GM19452 (cell line): Measurements from ENCODE around the gene NR1H4.
"Not testable (repeated sequence)": the region's sequence is repeated elsewhere in the genome, so short reads cannot be mapped to it uniquely, and the experiment has no call there.

ENCODE experiments used
- ATAC-seq: cut with Tn5 transposase; IDR thresholded peaks from one replicate; pipeline ENCODE4 v1.9.1; 2021; ENCODE audit not compliant: unreplicated experiment

NR1H4 gene

DNA sequence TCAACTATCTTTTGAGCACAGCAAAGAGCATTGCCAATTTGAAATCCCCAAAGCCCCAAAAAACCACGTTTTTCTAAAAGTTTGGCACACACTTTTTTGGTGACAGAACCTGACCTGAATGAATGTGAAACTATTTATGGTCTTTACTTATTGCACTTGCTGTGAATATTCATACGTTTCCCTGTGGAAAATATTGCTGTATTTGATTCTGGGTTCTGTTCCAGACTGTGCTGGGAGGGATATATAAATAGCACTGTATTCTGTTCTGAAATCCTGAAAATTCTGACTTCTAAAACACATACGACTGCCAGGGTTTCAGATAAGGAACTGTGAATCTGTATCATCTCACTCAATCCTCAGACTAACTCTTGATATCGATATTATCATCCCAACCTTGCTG lies 35.1 kb downstream of the NR1H4 start:
- no peak for ATAC-seq

- no peak for ATAC-seq
Measured at GRCh38 chr12:100512692-100513091, 39.0 kb downstream of the NR1H4 start.

DNA sequence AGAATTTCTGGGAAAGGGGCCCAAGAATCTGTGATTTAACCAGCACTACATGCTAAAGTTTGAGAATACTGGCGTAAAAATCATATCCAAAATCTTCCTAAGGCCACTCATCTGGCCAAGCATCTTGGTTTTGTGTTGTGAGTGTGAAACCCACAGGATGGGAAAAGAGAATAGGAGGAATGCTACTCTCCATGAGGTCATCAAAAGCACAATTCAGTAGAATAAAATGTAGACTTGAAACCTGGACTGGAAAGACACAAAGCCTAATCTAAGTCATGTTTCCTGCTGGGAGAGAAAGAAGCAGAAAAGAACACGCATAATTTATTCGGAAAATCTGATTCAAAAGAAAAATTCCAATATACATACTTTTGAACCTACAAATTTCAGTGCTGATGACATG lies 42.3 kb downstream of the NR1H4 start:
- ATAC-seq: no peak

DNA sequence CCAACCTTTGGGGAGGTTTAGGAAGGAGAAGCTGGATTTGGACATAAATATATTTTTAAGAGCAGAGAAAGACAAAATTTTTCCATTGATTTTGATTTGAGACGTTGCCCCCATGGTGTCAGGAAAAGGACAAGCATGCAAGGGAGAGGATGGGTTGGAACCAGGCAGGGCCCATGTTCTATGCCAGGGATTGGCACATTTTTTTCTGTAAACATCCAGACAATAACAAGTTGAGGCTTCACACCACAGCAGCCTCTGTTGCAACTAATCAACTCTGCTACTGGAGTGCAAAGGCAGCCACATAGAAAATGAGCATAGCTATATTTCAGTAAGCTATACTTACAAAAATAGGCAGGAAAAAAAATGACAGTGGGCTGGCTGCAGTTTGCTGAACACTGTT lies 44.7 kb downstream of the NR1H4 start:
- no peak for ATAC-seq

DNA sequence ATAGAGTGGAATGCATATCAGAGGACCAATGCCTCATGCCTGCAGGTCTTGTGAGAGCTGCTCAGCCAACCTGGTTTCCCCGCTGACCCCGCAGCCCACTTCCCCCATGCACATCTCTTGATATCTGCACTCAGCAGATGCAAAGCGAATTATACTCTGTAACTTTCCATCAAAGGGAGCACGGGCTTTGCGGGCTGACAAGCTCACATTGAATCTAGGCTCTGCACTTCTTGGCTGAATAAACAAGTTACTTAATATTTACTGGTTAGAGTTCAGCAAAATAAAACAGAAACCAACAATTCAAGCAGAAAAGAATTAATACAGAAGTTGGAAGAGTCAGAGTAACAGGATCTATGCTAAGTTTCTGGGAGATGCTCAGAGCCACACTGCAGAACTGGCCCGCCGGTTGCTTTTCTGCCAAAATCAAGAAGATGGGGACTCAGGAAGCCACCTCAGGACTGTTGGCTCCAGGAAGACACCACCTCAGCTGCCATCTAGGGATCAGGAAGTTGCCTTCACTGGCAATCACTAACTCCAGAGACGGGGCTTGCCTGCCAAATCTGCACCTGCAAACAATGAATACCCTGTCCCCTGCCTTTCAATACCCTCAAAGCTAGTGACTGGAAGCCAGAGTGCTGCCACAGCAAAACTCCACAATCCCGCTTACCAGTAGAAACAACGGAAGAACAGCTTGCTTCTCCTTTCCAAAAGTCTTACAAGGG lies 46.5 kb downstream of the NR1H4 start:
- ATAC-seq: no peak

- ATAC-seq: no peak
Measured at GRCh38 chr12:100521958-100522357, 48.3 kb downstream of the NR1H4 start.

DNA sequence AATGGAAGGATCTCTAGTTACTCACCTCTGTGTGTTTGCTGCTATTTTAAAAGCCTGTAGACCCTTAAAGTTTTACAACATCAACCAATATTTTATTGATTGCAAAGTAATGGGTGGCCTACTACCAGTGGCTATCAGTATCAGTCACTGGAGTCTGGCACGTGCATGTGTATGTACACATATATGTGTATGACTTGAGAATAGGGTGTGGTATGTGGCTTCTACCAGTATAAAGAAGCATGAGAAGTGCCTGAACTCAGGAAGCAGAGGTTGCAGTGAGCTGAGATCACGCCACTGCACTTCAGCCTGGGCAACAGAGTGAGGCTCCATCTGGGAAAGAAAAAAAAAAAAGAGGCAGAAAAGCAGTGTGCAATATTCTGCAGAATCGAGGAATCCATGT lies 54.4 kb downstream of the NR1H4 start:
- no peak for ATAC-seq

DNA sequence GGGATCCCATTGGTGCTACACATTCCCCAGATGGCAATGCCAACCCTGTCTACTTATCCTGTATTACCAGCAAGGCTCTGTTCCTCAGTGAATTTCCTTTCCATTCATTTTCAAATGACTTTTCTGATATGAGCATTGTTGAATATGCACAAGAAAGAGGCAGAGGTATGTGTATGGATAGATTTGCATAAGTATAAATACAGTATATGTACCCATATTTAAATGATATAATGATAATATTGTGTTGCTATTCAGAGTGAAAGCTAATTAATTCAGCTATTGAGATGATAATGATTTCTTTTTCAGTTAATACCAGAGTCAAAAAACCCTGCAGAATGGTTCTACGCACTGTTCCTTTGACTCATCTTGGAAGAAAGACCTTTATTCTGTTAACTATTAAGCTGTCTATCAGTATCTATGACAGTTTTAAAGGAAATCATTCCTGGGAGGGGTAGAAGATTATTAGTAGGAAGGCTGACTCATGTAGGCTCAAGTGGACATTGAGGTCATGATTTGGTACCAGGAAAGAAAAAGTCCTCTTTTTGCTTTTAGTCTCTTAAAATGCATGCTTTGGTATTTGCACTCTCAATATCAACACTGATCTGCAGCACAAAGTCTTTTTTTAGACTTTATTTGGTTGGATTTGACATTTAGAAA lies 54.9 kb downstream of the NR1H4 start:
- ATAC-seq: no peak

- ATAC-seq: no peak
Measured at GRCh38 chr12:100529756-100530350, 56.2 kb downstream of the NR1H4 start.

- ATAC-seq: no peak
Measured at GRCh38 chr12:100533376-100533775, 59.7 kb downstream of the NR1H4 start.

- ATAC-seq: no peak
Measured at GRCh38 chr12:100534625-100535227, 61.1 kb downstream of the NR1H4 start.

DNA sequence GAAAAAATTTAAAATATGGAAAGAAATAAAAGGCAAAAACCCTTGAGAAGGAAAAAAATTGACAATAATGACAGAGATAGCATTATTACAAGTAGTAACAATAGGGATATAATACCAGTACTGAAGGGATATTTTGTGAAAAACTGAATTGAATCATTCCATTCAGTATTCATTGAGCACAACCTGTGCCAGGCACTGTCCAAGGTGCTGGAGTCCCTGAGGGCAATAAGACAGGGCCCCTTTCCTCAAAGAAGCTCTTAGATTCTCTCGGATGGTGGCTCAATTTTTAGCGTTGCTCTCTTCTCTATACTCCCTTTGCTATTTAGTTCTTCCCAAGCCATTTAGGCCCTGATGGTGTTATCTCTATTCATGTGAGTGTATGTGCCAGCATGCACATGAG lies 65.5 kb downstream of the NR1H4 start:
- ATAC-seq: no peak

DNA sequence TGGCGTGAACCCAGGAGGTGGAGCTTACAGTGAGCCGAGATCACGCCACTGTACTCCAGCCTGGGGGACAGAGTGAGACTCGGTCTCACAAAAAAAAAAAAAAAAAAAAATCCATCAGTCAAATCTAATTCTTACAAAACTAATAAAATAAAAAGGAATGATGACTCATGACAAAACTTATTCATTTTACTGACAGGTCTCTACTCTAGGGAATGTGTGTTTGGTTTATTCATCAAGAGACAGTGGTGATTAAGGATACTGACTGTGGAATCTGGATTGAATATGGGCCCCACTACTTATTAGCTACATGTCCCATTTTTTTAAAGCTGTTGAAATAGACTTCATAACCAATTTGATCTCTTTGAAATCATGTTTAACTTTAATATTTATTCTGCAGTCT lies 70.5 kb downstream of the NR1H4 start:
- no peak for ATAC-seq

DNA sequence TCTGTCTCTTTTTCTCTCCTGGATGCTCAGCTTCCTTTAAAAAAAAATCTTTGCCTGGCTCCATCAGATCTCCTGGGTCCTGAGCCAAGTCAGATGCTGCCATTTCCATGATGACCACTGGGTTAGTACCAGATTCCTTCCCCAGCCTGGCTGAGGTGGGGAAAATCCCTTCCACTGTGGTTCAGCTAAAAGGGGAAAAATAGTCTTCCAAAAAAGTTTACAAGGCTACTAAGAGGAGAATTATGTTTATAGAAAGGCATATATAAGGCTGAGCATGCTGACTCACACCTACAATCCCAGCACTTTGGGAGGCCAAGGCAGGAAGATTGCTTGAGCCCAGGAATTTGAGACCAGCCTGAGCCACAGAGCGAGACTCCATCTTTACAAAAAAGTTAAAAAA lies 71.4 kb downstream of the NR1H4 start:
- no peak for ATAC-seq

GRCh38 chr12:100553936-100554335 lies 80.3 kb downstream of the NR1H4 start:
- ATAC-seq: no peak

DNA sequence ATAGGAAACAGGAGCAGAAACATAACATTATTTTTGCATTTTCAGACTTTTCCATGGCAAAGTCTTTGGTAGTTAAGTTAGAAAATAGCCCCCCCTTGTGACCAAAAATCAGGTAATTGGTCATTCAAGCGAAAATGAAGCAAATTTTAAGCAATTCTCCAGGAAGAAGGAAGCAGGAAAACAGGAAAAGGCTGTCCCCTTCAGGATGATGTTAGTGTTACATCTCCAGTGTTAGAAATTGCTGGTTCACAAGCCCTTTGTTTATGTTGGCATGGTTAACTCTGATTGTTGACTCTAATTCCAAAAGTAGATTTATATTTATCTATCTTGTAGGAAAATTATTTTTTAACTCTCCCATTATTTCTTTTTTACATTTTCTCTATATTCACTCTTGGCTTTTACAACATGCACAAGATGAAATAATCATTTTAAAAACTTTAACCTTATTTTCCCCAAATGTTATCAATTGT lies 81.0 kb downstream of the NR1H4 start:
- no peak for ATAC-seq

DNA sequence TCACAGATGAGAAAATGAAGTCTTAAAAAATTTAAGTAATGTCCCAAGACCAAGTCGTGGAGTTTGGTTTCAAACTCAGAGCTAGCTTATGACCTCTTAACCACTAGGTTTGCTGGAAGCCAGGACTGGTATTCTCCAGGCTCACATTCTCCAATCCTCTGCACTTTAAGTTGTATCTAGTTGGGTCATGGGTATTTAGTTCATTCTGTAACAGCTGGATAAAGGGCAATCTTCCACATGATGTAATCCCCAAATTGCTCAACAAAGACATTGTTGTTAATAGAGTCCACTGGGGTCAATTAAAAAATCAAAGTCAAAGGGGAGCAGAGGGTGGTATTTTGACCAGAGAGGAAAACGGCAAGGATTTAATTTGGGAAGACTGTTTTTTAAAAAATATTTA lies 82.1 kb downstream of the NR1H4 start:
- no peak for ATAC-seq

DNA sequence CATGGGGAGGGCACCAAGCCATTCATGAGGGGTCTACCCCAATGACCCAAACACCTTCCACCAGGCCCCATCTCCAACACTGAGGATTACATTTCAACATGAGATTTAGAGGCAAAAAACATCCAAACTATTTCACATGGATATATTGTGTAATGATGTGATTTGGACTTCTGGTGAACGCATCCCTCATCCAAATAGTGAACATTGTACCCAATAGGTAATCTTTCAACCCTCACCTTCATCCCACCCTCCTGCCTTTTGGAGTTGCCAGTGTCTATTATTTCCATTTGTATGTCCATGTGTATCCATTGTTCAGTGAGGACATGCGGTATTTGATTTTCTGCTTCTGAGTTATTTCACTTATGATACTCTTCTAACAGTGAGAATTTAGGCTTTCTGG lies 83.7 kb downstream of the NR1H4 start:
- ATAC-seq: no peak

- not testable (repeated sequence) for ATAC-seq
Measured at GRCh38 chr12:100559261-100559660, 85.6 kb downstream of the NR1H4 start.

GRCh38 chr12:100564090-100564489 lies 90.4 kb downstream of the NR1H4 start:
- ATAC-seq: no peak

DNA sequence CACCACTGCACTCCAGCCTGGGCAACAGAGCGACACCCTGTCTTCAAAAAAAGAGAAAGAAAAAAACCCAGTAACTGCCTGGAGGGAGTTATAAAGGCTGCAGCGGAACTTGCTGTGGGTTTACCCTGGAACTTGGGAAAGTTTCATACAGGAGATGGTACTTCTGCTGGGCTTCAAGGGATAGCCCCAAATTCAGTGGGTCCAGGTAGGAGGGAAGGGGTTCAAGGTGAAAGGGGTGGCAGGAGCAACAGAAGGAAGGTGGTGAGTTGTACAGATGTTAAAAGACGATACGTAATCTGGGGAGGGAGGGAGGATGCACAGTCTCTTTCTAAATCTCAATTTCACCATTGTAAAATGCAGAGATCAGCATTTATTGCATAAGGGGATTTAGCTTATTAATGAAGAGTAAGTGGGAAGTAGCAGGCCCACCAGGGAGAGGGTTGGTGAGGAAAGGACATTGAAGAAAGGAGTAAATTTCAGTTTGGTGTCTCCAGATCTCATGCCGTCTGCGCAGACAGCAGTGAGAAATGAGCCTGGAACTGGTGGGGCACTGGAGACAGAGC lies 91.3 kb downstream of the NR1H4 start:
- ATAC-seq: no peak
